ENCODE results near the gene DDHD1. TPM values are rescaled to one million over a fixed set of nuclear protein-coding genes. Genes with fewer than 3 reads are reported as not detected.
A peak's percentile ranks its signal among the peaks of the same experiment; 100 is the strongest.
"Not testable (repeated sequence)": the region's sequence is repeated elsewhere in the genome, so short reads cannot be mapped to it uniquely, and the experiment has no call there.

The DDHD1 gene
- polyA plus RNA-seq (ENCODE audit: insufficient read length in 3 of 3), result 10 to 100 TPM in 2 of 3 donors, 1 to 10 TPM in 1; 9.4 to 16.4 (median 11.6) TPM
- long read RNA-seq, donor 1, result 0 reads
- long read RNA-seq, donor 2, partial matches to known transcripts, result 0 of 1 reads
- long read RNA-seq, donor 2, other reads (novel, unspliced or antisense), result 0 of 1 reads
- long read RNA-seq, donor 3, result 0 reads
- long read RNA-seq, donor 4, full-length matches to known transcripts, result 2 of 2 reads
- long read RNA-seq, donor 4, partial matches to known transcripts, result 0 of 2 reads
- long read RNA-seq, donor 4, other reads (novel, unspliced or antisense), result 0 of 2 reads
- long read RNA-seq, donor 5, result 0 reads
- long read RNA-seq, donor 6, full-length matches to known transcripts, result 2 of 2 reads
- long read RNA-seq, donor 6, partial matches to known transcripts, result 0 of 2 reads
- long read RNA-seq, donor 6, other reads (novel, unspliced or antisense), result 0 of 2 reads
- long read RNA-seq, donor 7, full-length matches to known transcripts, result 1 of 1 reads
- long read RNA-seq, donor 7, partial matches to known transcripts, result 0 of 1 reads
- long read RNA-seq, donor 7, other reads (novel, unspliced or antisense), result 0 of 1 reads
- long read RNA-seq, donor 8, result 0 reads
- long read RNA-seq, donor 9, full-length matches to known transcripts, result 1 of 1 reads
- long read RNA-seq, donor 9, partial matches to known transcripts, result 0 of 1 reads
- long read RNA-seq, donor 9, other reads (novel, unspliced or antisense), result 0 of 1 reads
- long read RNA-seq, donor 10, full-length matches to known transcripts, result 2 of 2 reads
- long read RNA-seq, donor 10, partial matches to known transcripts, result 0 of 2 reads
- long read RNA-seq, donor 10, other reads (novel, unspliced or antisense), result 0 of 2 reads
- long read RNA-seq, donor 11, partial matches to known transcripts, result 0 of 1 reads
- long read RNA-seq, donor 11, other reads (novel, unspliced or antisense), result 0 of 1 reads
- long read RNA-seq, donor 12, full-length matches to known transcripts, result 2 of 2 reads
- long read RNA-seq, donor 12, partial matches to known transcripts, result 0 of 2 reads
- long read RNA-seq, donor 12, other reads (novel, unspliced or antisense), result 0 of 2 reads
- long read RNA-seq, donor 13, result 0 reads
- long read RNA-seq, donor 14, result 0 reads
- long read RNA-seq, donor 15, result 0 reads
- long read RNA-seq, donor 16, partial matches to known transcripts, result 0 of 2 reads
- long read RNA-seq, donor 16, other reads (novel, unspliced or antisense), result 0 of 2 reads

DNA sequence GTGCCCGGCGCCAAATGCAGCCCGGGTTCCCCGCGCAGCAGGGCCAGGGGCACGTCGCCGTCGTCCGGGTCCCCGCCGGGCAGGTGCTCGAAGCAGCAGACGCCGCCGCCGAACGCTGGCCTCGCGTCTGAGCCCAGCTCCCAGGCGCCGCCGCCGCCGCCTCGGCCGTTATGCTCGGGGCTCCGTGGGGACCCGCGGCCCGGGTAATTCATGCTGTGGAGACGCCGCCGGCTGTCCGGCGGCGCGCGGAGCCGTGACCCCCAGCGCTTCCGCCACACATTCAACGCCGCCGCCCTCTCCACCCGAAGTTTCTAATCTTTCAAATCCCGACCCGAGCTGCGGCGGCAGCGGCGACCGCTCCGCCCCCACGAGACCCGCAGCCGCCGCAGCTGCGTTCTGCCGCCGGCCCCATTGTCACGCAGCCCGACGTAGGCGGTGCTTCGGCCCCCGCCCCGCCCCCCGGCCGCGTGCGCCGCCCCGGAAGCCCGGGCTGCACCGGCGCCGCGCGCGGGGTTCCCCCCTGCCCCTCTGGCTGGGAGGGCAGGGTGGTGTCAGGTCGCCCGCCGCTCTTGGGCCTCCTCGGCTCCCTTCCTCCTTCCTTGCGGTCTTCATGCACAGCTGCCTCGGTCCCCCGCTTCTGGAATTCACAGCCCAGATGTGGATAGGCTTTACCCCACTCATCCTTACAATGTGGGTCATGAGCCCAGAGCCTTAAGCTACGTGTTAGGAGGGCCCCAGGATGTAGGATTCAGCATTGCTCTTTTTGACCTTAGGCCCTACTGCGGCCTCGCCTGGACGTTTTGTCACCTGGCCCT lies at the start of gene DDHD1:
Gene DDHD1, minus strand, starts transcription at position 437 of the 815 bp plus-strand sequence. Its CDS starts 225 bp downstream, at position 212.
- DNase-seq (ENCODE audit: extremely low read depth in 1 of 11, low read depth in 9 of 11, low spot score in 4 of 11), result peak; percentile 39 to 76 (median 56)

DNA sequence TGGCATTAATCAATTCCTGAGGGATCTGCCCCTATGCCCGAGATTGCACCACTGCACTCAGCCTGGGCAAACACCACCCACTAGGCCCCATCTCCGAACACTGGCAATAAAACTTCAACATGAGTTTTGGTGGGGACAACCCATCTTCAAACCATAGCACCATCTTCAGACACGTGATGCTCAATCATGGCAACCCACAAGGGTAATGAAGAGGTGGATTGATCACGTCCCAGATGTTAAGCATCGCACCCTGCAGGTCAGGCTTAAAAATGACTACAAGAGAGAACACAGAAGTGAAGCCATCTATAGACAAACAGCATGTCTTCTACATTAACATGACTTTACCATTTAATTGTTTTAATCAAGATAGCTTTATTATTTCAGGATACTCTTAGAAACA lies 42.8 kb upstream of the DDHD1 start:
- DNase-seq (ENCODE audit: extremely low read depth in 1 of 11, low read depth in 9 of 11, low spot score in 4 of 11), result no peak

DNA sequence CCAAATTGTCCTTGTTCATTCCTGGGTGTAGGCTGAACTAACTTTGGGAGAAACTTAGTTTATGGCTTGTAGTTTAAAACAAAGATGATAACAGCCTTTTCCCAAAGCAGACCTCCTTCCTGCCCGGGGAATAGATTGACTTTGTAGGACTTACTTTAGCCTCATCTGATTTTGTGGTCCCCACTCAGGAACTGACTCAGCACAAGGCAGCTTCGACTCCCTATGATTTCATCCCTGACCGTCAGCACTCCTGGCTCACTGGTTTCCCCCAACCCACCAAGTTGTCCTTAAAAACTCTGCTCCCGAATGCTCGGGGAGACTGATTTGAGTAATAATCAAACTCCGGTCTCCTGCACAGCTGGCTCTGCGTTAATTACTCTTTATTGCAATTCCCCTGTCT lies 40.1 kb upstream of the DDHD1 start:
- DNase-seq (ENCODE audit: extremely low read depth in 1 of 11, low read depth in 9 of 11, low spot score in 4 of 11), result no peak

DNA sequence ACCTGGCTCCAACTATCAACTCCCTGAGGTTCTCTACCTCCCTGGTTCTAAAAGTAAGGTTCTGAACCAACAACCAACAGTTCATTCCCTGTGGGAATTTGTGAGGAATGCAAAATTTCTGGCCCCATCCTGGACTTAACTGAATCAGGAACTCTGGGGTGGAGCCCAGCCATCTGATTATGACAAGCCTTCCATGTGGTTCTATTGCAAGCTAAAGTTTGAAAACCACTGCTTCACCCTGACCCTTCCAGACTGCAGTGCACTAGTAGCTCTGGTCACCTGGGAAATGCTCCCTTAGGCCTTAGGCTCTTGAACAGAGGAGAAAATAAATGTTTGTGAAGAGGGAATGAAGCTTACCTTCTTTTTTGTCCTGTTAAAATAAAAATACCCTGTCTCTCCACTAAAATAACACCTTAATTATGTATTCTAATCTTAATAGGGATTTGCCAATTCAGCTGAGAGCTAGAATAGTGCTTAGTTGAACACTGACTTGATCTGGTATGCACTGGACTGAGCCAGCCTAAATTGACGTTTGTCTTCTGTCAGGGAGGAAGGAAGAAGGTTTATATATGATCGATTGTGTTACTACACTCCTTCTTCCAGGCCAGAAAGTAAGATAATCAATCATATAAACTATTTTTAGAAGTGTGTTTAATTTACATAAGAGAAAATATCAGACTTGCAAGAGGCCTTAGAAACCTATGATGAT lies 39.1 kb upstream of the DDHD1 start:
- no peak for DNase-seq (ENCODE audit: extremely low read depth in 1 of 11, low read depth in 9 of 11, low spot score in 4 of 11)

DNA sequence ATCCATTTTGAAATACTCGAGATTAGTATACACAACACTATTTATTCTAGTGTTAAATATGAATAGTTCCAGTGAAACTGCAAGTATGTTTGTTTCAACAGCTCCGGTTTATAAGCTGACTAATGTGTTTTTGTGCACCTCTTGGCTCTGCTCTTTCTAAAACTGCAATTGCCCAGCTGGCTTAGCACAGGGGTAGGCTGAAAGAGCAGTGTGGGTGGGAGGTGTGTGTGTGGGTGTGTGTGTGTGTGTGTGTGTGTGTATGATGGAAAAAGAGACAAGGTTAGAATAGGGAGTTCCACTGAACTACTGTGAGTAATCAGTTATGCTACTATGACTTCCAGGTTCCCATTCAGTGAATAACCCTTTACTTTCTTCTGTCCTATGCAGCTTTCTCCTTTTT lies 37.8 kb upstream of the DDHD1 start:
- no peak for DNase-seq (ENCODE audit: extremely low read depth in 1 of 11, low read depth in 9 of 11, low spot score in 4 of 11)

DNA sequence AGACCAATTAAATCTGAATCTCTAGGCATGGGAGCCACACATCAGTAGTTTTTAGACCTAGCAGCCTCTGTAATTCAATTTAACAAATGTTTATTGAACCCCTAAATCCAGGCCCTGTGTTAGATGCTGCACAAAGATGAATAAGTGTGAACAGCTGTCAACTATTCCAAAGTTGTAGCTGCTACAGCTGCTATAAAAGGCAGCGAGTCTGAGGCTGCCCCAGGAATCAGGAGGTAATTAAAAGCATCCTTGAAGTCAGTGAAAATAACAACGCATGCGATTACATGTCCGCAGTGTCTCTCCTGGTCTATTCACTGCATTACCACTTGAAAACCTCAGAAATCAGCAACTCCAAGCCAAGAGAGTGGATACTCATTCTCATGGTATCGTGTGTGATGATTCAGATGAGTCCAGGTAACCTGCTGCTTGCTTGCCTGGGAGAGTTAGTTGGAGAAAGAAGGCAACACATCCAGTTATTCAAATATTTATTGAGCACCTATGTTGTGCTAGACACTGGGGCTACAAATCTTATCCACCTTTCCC lies 34.9 kb upstream of the DDHD1 start:
- no peak for DNase-seq (ENCODE audit: extremely low read depth in 1 of 11, low read depth in 9 of 11, low spot score in 4 of 11)

DNA sequence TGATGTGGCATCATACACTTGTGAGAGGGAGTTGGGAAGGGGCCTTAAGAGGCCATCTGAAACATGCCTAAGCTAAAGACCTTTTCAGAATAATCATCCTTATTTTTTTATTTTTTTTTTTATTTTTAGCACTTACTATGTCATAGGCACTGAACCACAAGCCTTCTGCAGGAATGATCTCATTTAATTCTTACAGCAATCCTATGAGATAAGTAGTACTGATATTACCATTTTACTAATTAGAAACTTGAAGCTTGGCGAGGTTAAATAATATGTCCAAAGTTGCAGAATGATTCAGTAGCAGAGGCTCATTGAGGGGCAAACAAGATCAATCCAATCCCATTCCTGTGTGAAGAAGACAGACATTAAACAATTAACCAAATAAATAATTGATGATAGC lies 33.4 kb upstream of the DDHD1 start:
- DNase-seq (ENCODE audit: extremely low read depth in 1 of 11, low read depth in 9 of 11, low spot score in 4 of 11), result no peak

DNA sequence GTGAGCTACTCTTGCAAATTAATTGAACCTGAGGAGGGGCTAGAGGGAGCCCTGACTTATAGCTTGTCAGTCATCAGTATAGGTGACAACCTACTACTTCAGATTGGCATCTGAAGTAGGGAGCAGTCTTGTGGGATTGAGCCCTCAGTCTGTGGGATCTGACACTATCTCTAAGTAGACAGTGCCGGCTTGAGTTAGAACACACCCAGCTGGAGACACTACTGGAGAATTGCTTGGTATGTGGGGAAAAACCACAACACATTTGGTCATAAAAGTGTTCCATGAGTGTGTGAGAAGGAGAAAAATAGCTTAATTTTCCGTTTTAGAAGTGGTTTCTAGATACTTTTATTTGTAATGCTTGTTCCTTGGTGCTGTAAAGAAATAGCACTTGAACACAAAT lies 30.5 kb upstream of the DDHD1 start:
- no peak for DNase-seq (ENCODE audit: extremely low read depth in 1 of 11, low read depth in 9 of 11, low spot score in 4 of 11)

DNA sequence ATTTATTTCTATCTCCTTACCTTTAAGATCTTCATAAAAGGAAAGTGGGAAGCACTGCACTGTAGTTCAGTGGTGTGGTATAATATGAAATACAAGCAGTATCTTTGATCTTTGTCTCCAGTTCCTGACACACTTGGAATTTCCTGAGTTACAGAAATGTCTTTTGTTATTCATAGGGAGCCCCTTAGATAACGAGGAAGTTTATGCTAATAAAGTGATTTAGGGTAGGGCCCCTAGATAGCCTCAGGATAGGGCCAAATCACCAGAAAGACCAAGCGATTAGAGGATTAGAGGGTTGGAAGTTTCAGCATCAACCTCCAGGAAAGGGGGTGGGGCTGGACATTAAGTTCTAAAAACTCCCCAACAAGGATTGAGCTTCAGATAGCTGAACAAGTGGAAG lies 29.9 kb upstream of the DDHD1 start:
- no peak for DNase-seq (ENCODE audit: extremely low read depth in 1 of 11, low read depth in 9 of 11, low spot score in 4 of 11)

DNA sequence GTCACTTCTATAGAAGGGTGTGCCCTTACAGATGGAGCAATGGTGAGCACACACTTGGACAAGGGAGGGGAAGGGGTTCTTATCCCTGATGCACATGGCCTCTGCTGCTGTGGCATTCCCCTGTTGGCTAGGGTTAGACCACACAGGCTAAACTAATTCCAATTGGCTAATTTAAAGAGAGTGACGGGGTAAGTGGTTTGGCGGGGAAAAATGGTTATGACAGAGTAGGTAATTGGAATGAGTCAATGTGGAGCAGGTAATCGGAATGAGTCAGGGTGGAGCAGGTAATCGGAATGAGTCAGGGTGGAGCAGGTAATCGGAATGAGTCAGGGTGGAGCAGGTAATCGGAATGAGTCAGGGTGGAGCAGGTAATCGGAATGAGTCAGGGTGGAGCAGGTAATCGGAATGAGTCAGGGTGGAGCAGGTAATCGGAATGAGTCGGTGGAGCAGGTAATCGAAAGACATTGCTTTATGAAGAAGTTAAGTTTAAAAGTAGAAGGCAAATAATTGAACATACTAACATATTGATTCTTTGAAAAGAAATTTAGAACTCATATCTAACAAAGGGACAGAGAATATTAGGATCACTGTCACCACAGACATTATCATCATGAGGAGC lies 28.4 kb upstream of the DDHD1 start:
- not testable (repeated sequence) for DNase-seq (ENCODE audit: extremely low read depth in 1 of 11, low read depth in 9 of 11, low spot score in 4 of 11)

DNA sequence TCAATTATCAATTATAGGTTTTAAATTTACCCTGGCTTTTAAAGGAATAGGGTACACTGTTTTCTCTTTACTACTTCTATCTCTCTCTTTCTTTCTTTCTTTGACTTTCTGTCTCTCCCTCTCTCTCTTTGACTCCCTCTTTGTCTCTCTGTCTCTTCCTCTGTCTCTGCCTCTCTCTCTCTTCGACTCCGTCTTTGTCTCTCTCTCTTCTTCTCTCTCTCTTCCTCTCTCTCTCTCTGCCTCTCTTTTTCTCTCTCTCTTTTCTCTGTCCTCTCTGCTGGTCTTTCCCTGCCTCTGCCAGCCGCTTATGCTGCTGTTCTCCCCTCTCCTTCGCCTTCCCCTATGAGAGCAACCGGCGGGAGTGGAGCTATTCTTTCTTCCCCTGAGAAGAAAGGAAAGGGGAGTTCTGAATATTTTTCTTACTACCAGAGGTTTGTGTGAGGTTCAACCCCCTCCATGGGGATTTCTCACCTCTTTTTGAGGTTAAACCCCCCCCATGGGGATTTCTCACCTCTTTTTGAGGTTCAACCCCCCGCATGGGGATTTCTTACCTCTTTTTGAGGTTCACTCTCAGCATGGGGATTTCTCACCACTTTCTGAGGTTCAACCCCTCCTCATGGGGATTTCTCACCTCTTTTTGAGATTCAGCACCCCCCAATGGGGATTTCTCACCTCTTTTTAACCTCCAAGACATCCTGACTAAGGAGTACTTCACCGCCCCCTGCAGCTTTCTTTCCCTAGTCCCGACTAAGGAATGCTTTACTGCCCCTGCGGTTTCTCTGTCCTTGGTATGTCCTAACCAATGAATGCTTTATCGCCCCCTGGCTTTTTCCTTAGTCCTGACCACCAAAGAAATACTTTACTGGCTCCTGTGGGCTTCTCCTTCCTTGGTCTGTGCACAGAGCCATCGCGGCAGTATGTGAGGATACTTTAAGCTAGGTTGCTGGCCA lies 27.4 kb upstream of the DDHD1 start:
- no peak for DNase-seq (ENCODE audit: extremely low read depth in 1 of 11, low read depth in 9 of 11, low spot score in 4 of 11)

DNA sequence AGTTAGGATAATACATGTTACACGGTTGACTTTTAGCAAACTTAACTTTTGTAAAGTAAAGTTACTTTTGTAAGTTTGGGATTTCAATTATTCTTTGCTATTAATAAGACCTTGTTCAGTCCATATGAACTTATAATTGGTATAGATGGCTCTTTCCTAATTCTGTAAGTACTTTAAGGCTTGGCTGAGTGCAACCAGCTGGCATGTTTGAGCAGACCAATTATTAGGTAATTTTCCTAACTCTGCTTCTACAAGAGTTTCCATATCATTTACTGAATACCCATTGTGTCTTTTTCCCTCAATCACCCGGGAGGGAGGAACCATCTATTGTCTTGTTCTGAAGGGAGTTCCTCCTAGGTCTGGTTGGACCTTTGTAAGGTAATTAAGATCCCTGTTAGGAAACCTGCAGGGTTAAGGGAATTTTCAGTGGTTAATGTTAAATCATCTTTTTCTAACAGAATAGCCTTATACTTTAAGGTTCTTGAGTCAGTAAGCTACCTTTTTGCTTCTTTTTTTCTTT lies 26.4 kb upstream of the DDHD1 start:
- DNase-seq (ENCODE audit: extremely low read depth in 1 of 11, low read depth in 9 of 11, low spot score in 4 of 11), result not testable (repeated sequence)

DNA sequence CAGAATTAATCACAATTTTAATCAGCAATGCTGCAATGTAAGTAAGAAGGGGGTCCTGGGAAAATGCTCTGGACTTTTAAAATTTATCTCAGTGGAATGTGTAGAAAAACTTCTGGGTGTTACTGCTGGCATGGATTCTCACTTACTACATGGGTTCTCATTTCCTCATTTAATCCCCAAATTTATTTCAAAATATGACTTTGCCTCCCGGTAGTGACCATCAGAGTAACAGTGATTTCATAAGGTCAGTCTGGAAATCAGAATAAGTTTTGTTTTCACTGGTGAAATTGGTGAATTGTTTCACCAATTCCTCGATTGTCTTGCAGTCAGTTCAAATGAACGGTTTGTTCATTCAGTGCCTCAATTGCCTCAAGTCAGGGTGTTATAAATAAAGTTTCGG lies 22.3 kb upstream of the DDHD1 start:
- DNase-seq (ENCODE audit: extremely low read depth in 1 of 11, low read depth in 9 of 11, low spot score in 4 of 11), result no peak

DNA sequence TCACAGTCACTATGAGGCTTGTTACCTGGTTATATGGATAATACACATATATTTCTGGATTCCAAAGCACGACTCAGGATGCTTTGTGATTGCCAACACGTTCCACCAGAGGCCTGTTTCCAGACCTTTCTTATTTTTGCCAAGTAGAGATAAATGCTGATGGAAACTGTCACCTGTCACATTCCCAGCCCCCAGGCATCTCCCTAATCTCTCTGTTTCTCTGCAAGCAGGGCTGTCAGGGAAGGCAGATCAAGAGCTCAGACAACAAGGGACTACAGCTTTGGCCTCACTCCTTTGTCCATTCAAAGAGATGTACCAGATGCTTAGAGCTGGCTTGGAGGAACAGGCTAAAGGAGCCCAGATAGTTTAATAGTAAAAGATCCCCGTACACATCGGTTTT lies 21.8 kb upstream of the DDHD1 start:
- DNase-seq (ENCODE audit: extremely low read depth in 1 of 11, low read depth in 9 of 11, low spot score in 4 of 11), result no peak

DNA sequence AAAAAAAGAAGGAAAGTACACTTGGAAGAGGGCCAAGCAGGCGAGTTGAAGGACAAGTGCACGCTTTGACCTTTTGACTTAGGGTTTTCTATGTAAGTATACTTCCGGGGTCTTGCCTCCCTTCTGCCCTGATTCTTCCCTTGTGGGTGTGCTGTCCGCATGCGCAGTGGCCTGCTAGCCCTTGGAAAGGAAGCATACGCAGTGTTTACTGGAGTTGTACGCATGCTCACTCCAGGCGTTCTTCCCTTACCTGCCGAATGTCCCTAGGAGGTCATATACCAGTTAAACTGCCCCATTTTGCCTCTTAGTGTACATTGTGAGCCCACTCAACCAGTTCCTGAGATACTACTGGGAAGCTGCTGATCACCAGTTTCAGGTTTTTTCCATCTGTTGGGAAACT lies 15.7 kb upstream of the DDHD1 start:
- DNase-seq (ENCODE audit: extremely low read depth in 1 of 11, low read depth in 9 of 11, low spot score in 4 of 11), result no peak
